K562 (cell line): ENCODE results near the gene PATL1. TPM values are rescaled to one million over a fixed set of nuclear protein-coding genes. Genes with fewer than 3 reads are reported as not detected.

ENCODE experiments used
- ATAC-seq: fragments of 200-7000 bp; cut with Tn5 transposase; 3 replicates; pipeline ENCODE4 v1.9.1; 2020; ENCODE audit warnings: moderate library complexity
- BruUV-seq: library from RNA; stranded (reverse); fragments of 400-500 nt; replicated peaks from 2 replicates; lab custom pipeline; 2021; lab: Mats Ljungman, UMichigan
- CTCF ChIA-PET: fragments of 300-600 bp; formaldehyde crosslinking; extraction: SDS; loops from one replicate; lab custom pipeline; 2021; ENCODE audit warnings: low intra/inter-chr PET ratio; lab: Yijun Ruan, JAX
- POLR2A ChIA-PET: fragments of 300-600, 350-650 bp; sonication (Branson Sonifier 250); formaldehyde crosslinking; extraction: SDS; loops from one replicate; lab custom pipeline; 2021; ENCODE audit warnings: antibody characterized with exemption, inconsistent platforms; lab: Yijun Ruan, JAX
- DNase-seq, 4 experiments: peaks; one replicate each; pipeline versions ENCODE4 v3.0.0 to v3.0.0-alpha.2; 2011 to 2018; ENCODE audit warnings: low spot score in 3 of 4, mixed read lengths in 3 of 4; ENCODE audit errors: extremely low read depth in 1 of 4
- FAIRE-seq: peaks from 2 replicates; lab custom pipeline; 2011; peaks lifted over from hg19 to GRCh38; lab: Jason Lieb, UNC
- H2AFZ ChIP-seq: 2 replicates; pipeline ENCODE4 v1.6.0; 2011; ENCODE audit warnings: low read depth, low read length, control low read depth, inconsistent platforms
- H3K27ac ChIP-seq: fragments of 200-600 bp; 3 replicates; pipeline ENCODE4 v1.8.0; 2011; ENCODE audit warnings: low read depth, mild to moderate bottlenecking, control low read depth, inconsistent platforms, low read length, moderate library complexity, mixed read lengths; ENCODE audit errors: extremely low read depth
- H3K27me3 ChIP-seq, 2 experiments: fragments of 300-600 bp in 1 of 2; 2 replicates in 1 of 2; 3 replicates in 1 of 2; pipeline versions ENCODE4 v1.6.0 to v1.8.0; 2011; ENCODE audit warnings: inconsistent platforms in 2 of 2, low read length in 2 of 2, mild to moderate bottlenecking in 1 of 2, mixed read lengths in 1 of 2, moderate library complexity in 1 of 2; ENCODE audit not compliant: control insufficient read depth in 2 of 2, insufficient read depth in 2 of 2
- H3K36me3 ChIP-seq: fragments of 300-600 bp; 3 replicates; pipeline ENCODE4 v1.8.0; 2011; ENCODE audit warnings: mild to moderate bottlenecking, low read length, inconsistent platforms; ENCODE audit not compliant: control insufficient read depth, insufficient read depth
- H3K4me1 ChIP-seq, 2 experiments: fragments of 200-600 bp in 1 of 2; replicated peaks in 1 of 2; 2 replicates in 1 of 2; 3 replicates in 1 of 2; pipeline versions ENCODE4 v1.5.1 to v1.8.0; 2011; ENCODE audit warnings: inconsistent platforms in 2 of 2, low read length in 2 of 2, mild to moderate bottlenecking in 1 of 2, mixed read lengths in 1 of 2, moderate library complexity in 1 of 2; ENCODE audit not compliant: control insufficient read depth in 2 of 2, insufficient read depth in 2 of 2
- H3K4me2 ChIP-seq: 2 replicates; pipeline ENCODE4 v1.6.1; 2011; ENCODE audit warnings: low read length, control low read depth, inconsistent platforms, mixed read lengths; ENCODE audit not compliant: insufficient read depth
- H3K4me3 ChIP-seq: fragments of 200-600 bp; sonication (generic), shearing (Covaris generic); 2 replicates; pipeline ENCODE4 v1.5.1; 2016; ENCODE audit warnings: control low read depth, inconsistent platforms
- H3K79me2 ChIP-seq: fragments of 200-600 bp; 3 replicates; pipeline ENCODE4 v1.8.0; 2011; ENCODE audit warnings: low read length, inconsistent platforms; ENCODE audit not compliant: control insufficient read depth, insufficient read depth
- H3K9ac ChIP-seq, 2 experiments: 2 replicates each; pipeline versions ENCODE4 v1.6.0 to v1.6.1; 2011; ENCODE audit warnings: low read depth in 2 of 2, low read length in 2 of 2, control low read depth in 1 of 2, inconsistent platforms in 1 of 2, mild to moderate bottlenecking in 1 of 2, mixed read lengths in 1 of 2; ENCODE audit not compliant: insufficient read depth in 1 of 2
- H3K9me1 ChIP-seq: one replicate; pipeline ENCODE4 v1.6.0; 2011; ENCODE audit warnings: inconsistent platforms, mild to moderate bottlenecking, low read length, moderate library complexity; ENCODE audit not compliant: control insufficient read depth, insufficient read depth
- H3K9me3 ChIP-seq: replicated peaks from 2 replicates; pipeline ENCODE4 v1.5.1; 2011; ENCODE audit warnings: low read depth, low read length, inconsistent platforms; ENCODE audit not compliant: control insufficient read depth, insufficient read depth
- H4K20me1 ChIP-seq: replicated peaks from 2 replicates; pipeline ENCODE4 v1.6.1; 2011; ENCODE audit warnings: low read length, inconsistent platforms, mixed read lengths; ENCODE audit not compliant: control insufficient read depth, insufficient read depth
- CBFA2T3 ChIP-seq: fragments of 450-650 bp; IDR thresholded peaks from 2 replicates; pipeline ENCODE4 v1.6.1; 2017
- FOXK2 ChIP-seq, 2 experiments: fragments of 450-650 bp; IDR thresholded peaks in 1 of 2; conservative IDR thresholded peaks in 1 of 2; 2 replicates each; pipeline ENCODE4 v1.6.1; 2016; ENCODE audit warnings: low read depth in 2 of 2, mild to moderate bottlenecking in 1 of 2
- MAX ChIP-seq: sonication (generic); formaldehyde crosslinking; IDR thresholded peaks from 2 replicates; pipeline ENCODE4 v1.9.0; 2022; ENCODE audit warnings: mild to moderate bottlenecking, missing genetic modification reagents
- NFYB ChIP-seq: IDR thresholded peaks from 2 replicates; pipeline ENCODE4 v1.6.1; 2011; ENCODE audit warnings: mild to moderate bottlenecking, moderate library complexity; ENCODE audit not compliant: insufficient read length; ENCODE audit errors: extremely low read depth
- NR4A1 ChIP-seq, 2 experiments: fragments of 250-450 bp in 1 of 2; fragments of 450-650 bp in 1 of 2; sonication (Bioruptor Pico) in 1 of 2; IDR thresholded peaks; 2 replicates each; pipeline versions ENCODE4 v1.4.0 to v1.6.1; 2016 to 2020; ENCODE audit warnings: mild to moderate bottlenecking in 2 of 2, missing compliant biosample characterization in 1 of 2, missing genetic modification characterization in 1 of 2, moderate library complexity in 1 of 2
- TFAP4 ChIP-seq: sonication (generic); formaldehyde crosslinking; IDR thresholded peaks from 2 replicates; pipeline ENCODE4 v1.8.0; 2022; ENCODE audit warnings: missing genetic modification reagents, mild to moderate bottlenecking, moderate library complexity, borderline replicate concordance
- ZKSCAN8 ChIP-seq: fragments of 200-800 bp; sonication (Bioruptor generic); IDR thresholded peaks from 2 replicates; pipeline ENCODE4 v1.6.1; 2016; ENCODE audit warnings: missing genetic modification characterization, missing compliant biosample characterization
- ZNF124 ChIP-seq: sonication (generic); formaldehyde crosslinking; IDR thresholded peaks from 2 replicates; pipeline ENCODE4 v1.8.1; 2022; ENCODE audit warnings: missing genetic modification reagents
- ZNF174 ChIP-seq: fragments of 250-450 bp; sonication (Bioruptor Pico); IDR thresholded peaks from 2 replicates; pipeline ENCODE4 v1.4.0; 2020; ENCODE audit warnings: mild to moderate bottlenecking
- ZNF311 ChIP-seq: fragments of 250-450 bp; sonication (Bioruptor Pico); IDR thresholded peaks from 2 replicates; pipeline ENCODE4 v1.4.0; 2020; ENCODE audit warnings: mild to moderate bottlenecking, moderate library complexity
- WGBS: fragments of 100-300 bp; shearing (Covaris generic); methylation state at CpG from one replicate; pipeline ENCODE4 v1.1.6; 2016; ENCODE audit warnings: low coverage, mixed read lengths; ENCODE audit not compliant: insufficient coverage; ENCODE audit errors: missing lambda C conversion rate; 5-methylcytosine and 5-hydroxymethylcytosine counted together
- in situ Hi-C: fragments of 300-500 bp; cut with MboI; formaldehyde crosslinking; loops from 4 replicates; pipeline ENCODE4 v1.15.0; 2018; ENCODE audit warnings: inconsistent platforms, mixed read lengths
- intact Hi-C: fragments of 100-400 bp; cut with micrococcal nuclease; formaldehyde crosslinking; loops from 2 replicates; pipeline ENCODE4 v1.14.2; 2022
- polyA plus RNA-seq, 8 experiments: library from polyadenylated mRNA; depleted of rRNA in 4 of 8; stranded (reverse) in 5 of 8; unstranded in 3 of 8; fragments of >200 nt; fragmentation: Nextera tagmentation in 2 of 8; fragmentation: Illumina TruSeq in 1 of 8; extraction: Ambion mirVana in 2 of 8; extraction: Trizol in 1 of 8; gene quantifications; 2 replicates each; pipeline versions ENCODE4 v1.2.1 to v1.2.3, GENCODE V29; 2011 to 2014; ENCODE audit warnings: inconsistent platforms in 1 of 8, missing spikeins in 1 of 8
- total RNA-seq, 7 experiments: library from RNA; depleted of rRNA in 6 of 7; stranded (reverse); fragments of >200 nt in 6 of 7; fragmentation: Illumina TruSeq in 2 of 7; extraction: Trizol in 2 of 7; gene quantifications; 2 replicates each; pipeline versions ENCODE4 v1.2.1 to v1.2.3, GENCODE V29; 2011 to 2021; ENCODE audit warnings: low replicate concordance in 1 of 7
- TF ChIP-seq, protein P1 (sequence below), 2 experiments: fragments of 450-650 bp in 1 of 2; IDR thresholded peaks; 2 replicates each; pipeline ENCODE4 v1.6.1; 2011 to 2017; ENCODE audit warnings: low read depth in 2 of 2, antibody characterized with exemption in 1 of 2, borderline replicate concordance in 1 of 2, low read length in 1 of 2, mild to moderate bottlenecking in 1 of 2, mixed read lengths in 1 of 2; ENCODE audit not compliant: control insufficient read depth in 1 of 2
- TF ChIP-seq, protein P2 (sequence below): sonication (generic); formaldehyde crosslinking; IDR thresholded peaks from 2 replicates; pipeline ENCODE4 v1.8.1; 2023; ENCODE audit warnings: mild to moderate bottlenecking, missing genetic modification reagents, moderate library complexity

PATL1 gene
- total and polyA plus RNA-seq, 9 of the 15 experiments (the other 6 are each of a cell fraction or from before 2014, with no cell fraction given) = 3.2 to 48.0 (median 16.4) TPM

GRCh38 chr11:59681260-59681725, 12.5 kb upstream of the PATL1 start (continued):
- TF ChIP-seq CBFA2T3 (peak; percentile 96), MAX (peak; percentile 91)

DNA sequence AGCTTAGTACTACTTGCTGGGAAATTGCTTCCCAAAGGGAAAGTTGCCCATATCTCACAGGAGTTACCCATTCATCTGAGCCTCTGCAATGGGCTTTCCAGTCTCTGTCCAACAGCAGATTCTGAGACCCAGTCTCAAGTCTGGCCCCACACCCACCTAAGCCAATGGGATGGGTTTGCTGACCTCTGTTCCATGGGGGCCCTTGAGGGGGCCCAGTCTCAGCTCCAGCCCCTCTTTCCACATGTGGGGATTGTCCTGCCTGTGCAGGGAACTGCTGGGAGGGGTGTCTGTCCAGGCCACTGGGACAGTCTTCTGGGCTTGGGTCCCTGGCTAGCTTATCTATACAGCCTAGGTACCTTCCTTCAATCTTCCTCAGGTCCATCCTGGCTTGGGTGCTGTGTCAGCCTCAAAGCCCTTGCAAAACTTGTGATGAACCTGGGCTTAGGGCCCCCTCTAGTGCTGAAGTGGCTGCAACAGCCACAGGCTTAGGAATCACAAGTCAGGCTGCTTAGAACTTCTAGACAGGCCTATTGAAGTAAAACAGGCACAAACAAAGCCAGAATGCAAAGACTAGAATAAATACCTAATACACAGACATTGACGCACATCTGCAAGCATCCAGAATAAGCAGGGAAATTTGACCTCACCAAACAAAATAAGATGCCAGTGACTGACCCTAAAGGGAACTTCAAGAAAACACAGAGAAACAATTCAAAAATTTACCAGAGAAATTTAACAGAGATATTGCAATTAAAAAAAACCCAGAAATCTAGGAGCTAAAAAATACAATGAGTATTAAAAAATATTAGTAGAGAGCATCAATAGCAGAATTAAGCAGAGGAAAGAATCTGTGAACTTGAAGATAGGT, 11.7 kb upstream of the PATL1 start:
- Histone ChIP-seq H3K9me1 (no peaks in the 10 kb centered on the region), H3K4me3 (no peak overlapping the region), H3K79me2 (no peaks in the 10 kb centered on the region), H3K27ac (peak overlapping the region; percentile 8; the same call in 1 of the 3 replicates), H3K9ac (no peak overlapping the region), H3K4me2 (no peak overlapping the region), H3K4me1 (peaks cover 11 to 15% of the 10 kb centered on the region in 2 experiments; a peak in 4 of 5 replicates), H3K9me3 (no peaks in the 10 kb centered on the region), H3K27me3 (no peaks in the 10 kb centered on the region), H2AFZ (no peak overlapping the region), H4K20me1 (no peaks in the 10 kb centered on the region), H3K36me3 (no peaks in the 10 kb centered on the region)
- FAIRE-seq (peak; percentile 88), DNase-seq (peak; percentile 54 to 92 (median 70)), ATAC-seq (peak; percentile 100)
- in situ Hi-C loops (loop anchor here (25.0 kb wide), 1 partner anchor 493 kb away; no protein-coding TSS in a partner anchor), intact Hi-C loops (loop anchor here (1.0 to 2.0 kb wide), 7 partner anchors 74 to 510 kb away; partner anchors contain the start of gene STX3)
- no TSS peak for BruUV-seq
- CTCF ChIA-PET = interaction anchor here (0.6 to 1.4 kb wide), 3 partner anchors 143 to 509 kb away, joined by 5 to 11 read pairs (median 6); partner anchors contain the start of gene DTX4
- POLR2A ChIA-PET = interaction anchor here (0.6 to 1.5 kb wide), 4 partner anchors 9 to 741 kb away, joined by 3 to 5 read pairs (median 3); partner anchors contain the start of genes GLYATL1 and PATL1
- WGBS = 25% methylated on average over 1 of the region's 1 CpG
- TF ChIP-seq TFAP4 (CRISPR knock-in tag) (peak; percentile 22; the same call in 1 of the 2 replicates), ZKSCAN8 (CRISPR knock-in tag) (no peak), NFYB (no peak), ZNF124 (CRISPR knock-in tag) (no peak), FOXK2 (conservative IDR thresholded peaks at IDR 0.05 in 1 of 2, IDR thresholded peaks at IDR 0.05 in 1 of 2; ENCODE audit: low read depth in 2 of 2) (0 out of 4 replicates have a peak, but pooled peaks have one; percentile 20 to 29), ZNF174 (CRISPR knock-in tag) (no peak), ZNF311 (CRISPR knock-in tag) (no peak), NR4A1 (CRISPR knock-in tag; IDR thresholded peaks at IDR 0.05) (no peak), NR4A1 (tag; IDR thresholded peaks at IDR 0.05) (no peak)
- TF ChIP-seq, protein P1, sequence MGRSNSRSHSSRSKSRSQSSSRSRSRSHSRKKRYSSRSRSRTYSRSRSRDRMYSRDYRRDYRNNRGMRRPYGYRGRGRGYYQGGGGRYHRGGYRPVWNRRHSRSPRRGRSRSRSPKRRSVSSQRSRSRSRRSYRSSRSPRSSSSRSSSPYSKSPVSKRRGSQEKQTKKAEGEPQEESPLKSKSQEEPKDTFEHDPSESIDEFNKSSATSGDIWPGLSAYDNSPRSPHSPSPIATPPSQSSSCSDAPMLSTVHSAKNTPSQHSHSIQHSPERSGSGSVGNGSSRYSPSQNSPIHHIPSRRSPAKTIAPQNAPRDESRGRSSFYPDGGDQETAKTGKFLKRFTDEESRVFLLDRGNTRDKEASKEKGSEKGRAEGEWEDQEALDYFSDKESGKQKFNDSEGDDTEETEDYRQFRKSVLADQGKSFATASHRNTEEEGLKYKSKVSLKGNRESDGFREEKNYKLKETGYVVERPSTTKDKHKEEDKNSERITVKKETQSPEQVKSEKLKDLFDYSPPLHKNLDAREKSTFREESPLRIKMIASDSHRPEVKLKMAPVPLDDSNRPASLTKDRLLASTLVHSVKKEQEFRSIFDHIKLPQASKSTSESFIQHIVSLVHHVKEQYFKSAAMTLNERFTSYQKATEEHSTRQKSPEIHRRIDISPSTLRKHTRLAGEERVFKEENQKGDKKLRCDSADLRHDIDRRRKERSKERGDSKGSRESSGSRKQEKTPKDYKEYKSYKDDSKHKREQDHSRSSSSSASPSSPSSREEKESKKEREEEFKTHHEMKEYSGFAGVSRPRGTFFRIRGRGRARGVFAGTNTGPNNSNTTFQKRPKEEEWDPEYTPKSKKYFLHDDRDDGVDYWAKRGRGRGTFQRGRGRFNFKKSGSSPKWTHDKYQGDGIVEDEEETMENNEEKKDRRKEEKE (IDR thresholded peaks at IDR 0.05; ENCODE audit: borderline replicate concordance in 1 of 2, control insufficient read depth in 1 of 2, low read depth in 2 of 2, low read length in 1 of 2) = no peak
- TF ChIP-seq, protein P2, sequence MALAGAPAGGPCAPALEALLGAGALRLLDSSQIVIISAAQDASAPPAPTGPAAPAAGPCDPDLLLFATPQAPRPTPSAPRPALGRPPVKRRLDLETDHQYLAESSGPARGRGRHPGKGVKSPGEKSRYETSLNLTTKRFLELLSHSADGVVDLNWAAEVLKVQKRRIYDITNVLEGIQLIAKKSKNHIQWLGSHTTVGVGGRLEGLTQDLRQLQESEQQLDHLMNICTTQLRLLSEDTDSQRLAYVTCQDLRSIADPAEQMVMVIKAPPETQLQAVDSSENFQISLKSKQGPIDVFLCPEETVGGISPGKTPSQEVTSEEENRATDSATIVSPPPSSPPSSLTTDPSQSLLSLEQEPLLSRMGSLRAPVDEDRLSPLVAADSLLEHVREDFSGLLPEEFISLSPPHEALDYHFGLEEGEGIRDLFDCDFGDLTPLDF (CRISPR knock-in tag) = no peak
